ENCODE data around the gene TCF21. TPM values are rescaled to one million over a fixed set of nuclear protein-coding genes. Genes with fewer than 3 reads are reported as not detected.
A peak's percentile ranks its signal among the peaks of the same experiment; 100 is the strongest.

TCF21 gene
- total and polyA plus RNA-seq, 7 donors, result 3.1 to 24.5 (median 16.3) TPM

- Histone ChIP-seq H3K4me3 (no peak overlapping the region), H3K36me3 (no peaks in the 10 kb centered on the region), H3K27ac (no peak overlapping the region), H3K27me3 (peaks cover 15 to 76% (median 38%) of the 10 kb centered on the region in 3 donors), H3K9me3 (no peaks in the 10 kb centered on the region), H3K4me1 (peaks cover 0 to 27% (median 20%) of the 10 kb centered on the region in 4 donors)
- intact Hi-C loops (cut with DNase I), result no loop called here
- no peak for TF ChIP-seq EP300 (IDR thresholded peaks at IDR 0.05)
- TF ChIP-seq CTCF (IDR thresholded peaks at IDR 0.05), result no peak
- no peak for TF ChIP-seq POLR2AphosphoS5 (IDR thresholded peaks at IDR 0.05)
- no peak for TF ChIP-seq POLR2A (IDR thresholded peaks at IDR 0.05)
- DNase-seq, result no peak
- 25 to 62% methylated on average over 1 of the region's 1 CpG for WGBS, 2 donors
Measured at GRCh38 chr6:133898263-133898662, 9.3 kb downstream of the TCF21 start.

- TF ChIP-seq EP300 (IDR thresholded peaks at IDR 0.05) (no peak), POLR2AphosphoS5 (IDR thresholded peaks at IDR 0.05) (no peak), CTCF (IDR thresholded peaks at IDR 0.05) (no peak), POLR2A (IDR thresholded peaks at IDR 0.05) (no peak)
- H3K27me3 ChIP-seq, result peaks cover 7 to 63% (median 25%) of the 10 kb centered on the region in 3 donors
- intact Hi-C loops (cut with DNase I), result no loop called here
Measured at GRCh38 chr6:133899556-133899955, 10.6 kb downstream of the TCF21 start.

GRCh38 chr6:133903855-133904254 lies 14.9 kb downstream of the TCF21 start:
- no peak overlapping the region for H3K4me3 ChIP-seq
- H3K27ac ChIP-seq, result no peak overlapping the region
- H3K4me1 ChIP-seq, result no peaks in the 10 kb centered on the region
- intact Hi-C loops (cut with DNase I), result no loop called here
- TF ChIP-seq CTCF (IDR thresholded peaks at IDR 0.05), result no peak
- TF ChIP-seq POLR2A (IDR thresholded peaks at IDR 0.05), result no peak
- TF ChIP-seq EP300 (IDR thresholded peaks at IDR 0.05), result no peak
- no peak for TF ChIP-seq POLR2AphosphoS5 (IDR thresholded peaks at IDR 0.05)
- peaks cover 0 to 25% (median 0%) of the 10 kb centered on the region in 3 donors for H3K27me3 ChIP-seq
- no peaks in the 10 kb centered on the region for H3K9me3 ChIP-seq
- 88 to 92% methylated on average over 2 of the region's 2 CpGs for WGBS, 2 donors
- H3K36me3 ChIP-seq, result no peaks in the 10 kb centered on the region
- DNase-seq, result no peak

More at GRCh38 chr6:133899556-133899955, 10.6 kb downstream of the TCF21 start:
- DNase-seq, result no peak
- H3K4me1 ChIP-seq, result peaks cover 0 to 17% (median 14%) of the 10 kb centered on the region in 4 donors
- H3K4me3 ChIP-seq, result no peak overlapping the region
- H3K27ac ChIP-seq, result no peak overlapping the region
- no peaks in the 10 kb centered on the region for H3K9me3 ChIP-seq
- H3K36me3 ChIP-seq, result no peaks in the 10 kb centered on the region

- H3K27ac ChIP-seq, result no peak overlapping the region
- DNase-seq, result no peak
- H3K4me3 ChIP-seq, result no peak overlapping the region
- no peaks in the 10 kb centered on the region for H3K9me3 ChIP-seq
- intact Hi-C loops (cut with DNase I), result no loop called here
- no peaks in the 10 kb centered on the region for H3K4me1 ChIP-seq
- no peaks in the 10 kb centered on the region for H3K36me3 ChIP-seq
- WGBS, 2 donors, result 39 to 54% methylated on average over 1 of the region's 1 CpG
- peaks cover 0 to 16% (median 0%) of the 10 kb centered on the region in 3 donors for H3K27me3 ChIP-seq
- TF ChIP-seq POLR2A (IDR thresholded peaks at IDR 0.05) (no peak), POLR2AphosphoS5 (IDR thresholded peaks at IDR 0.05) (no peak), EP300 (IDR thresholded peaks at IDR 0.05) (no peak), CTCF (IDR thresholded peaks at IDR 0.05) (no peak)
Measured at GRCh38 chr6:133906050-133906449, 17.1 kb downstream of the TCF21 start.

GRCh38 chr6:133916650-133917151 lies 27.8 kb downstream of the TCF21 start:
- H3K4me1 ChIP-seq, result no peaks in the 10 kb centered on the region
- no peak overlapping the region for H3K4me3 ChIP-seq
- no peak overlapping the region for H3K27ac ChIP-seq
- intact Hi-C loops (cut with DNase I), result loop anchor here (2.0 kb wide), 1 partner anchor 348 kb away; no protein-coding TSS in a partner anchor
- TF ChIP-seq EP300 (IDR thresholded peaks at IDR 0.05) (no peak), CTCF (IDR thresholded peaks at IDR 0.05) (peak; percentile 46 to 81 (median 68)), POLR2A (IDR thresholded peaks at IDR 0.05) (no peak)
- 5 to 8% methylated on average over 8 of the region's 8 CpGs for WGBS, 2 donors
- no peaks in the 10 kb centered on the region for H3K36me3 ChIP-seq
- peaks cover 0 to 9% (median 0%) of the 10 kb centered on the region in 3 donors for H3K27me3 ChIP-seq
- peaks cover 0 to 3% (median 0%) of the 10 kb centered on the region in 4 donors for H3K9me3 ChIP-seq
- peak; percentile 93 for DNase-seq

Measured in sigmoid colon (tissue), 7 donors.